ENCODE data around the gene FCF1.

DNA sequence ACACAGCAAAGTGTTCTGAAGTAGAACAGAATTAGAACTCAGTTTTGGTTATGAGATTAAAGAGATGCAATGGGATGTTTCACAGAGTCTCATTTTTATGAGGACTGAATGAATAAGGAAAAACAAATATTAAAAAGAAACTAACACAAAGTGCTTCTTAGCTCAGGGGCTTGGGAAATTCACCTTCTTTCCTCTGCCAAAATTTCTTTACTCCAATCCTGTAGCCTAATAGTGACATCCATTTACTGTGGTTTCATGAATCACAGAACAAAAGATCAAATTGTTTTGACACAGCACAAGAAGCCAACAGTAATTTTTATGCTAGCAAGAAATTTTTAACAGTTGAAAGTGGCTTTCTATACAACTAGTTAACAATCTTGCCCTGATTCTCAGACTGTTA is 37.7 kb upstream of the FCF1 start:
- TF ChIP-seq, protein P1, sequence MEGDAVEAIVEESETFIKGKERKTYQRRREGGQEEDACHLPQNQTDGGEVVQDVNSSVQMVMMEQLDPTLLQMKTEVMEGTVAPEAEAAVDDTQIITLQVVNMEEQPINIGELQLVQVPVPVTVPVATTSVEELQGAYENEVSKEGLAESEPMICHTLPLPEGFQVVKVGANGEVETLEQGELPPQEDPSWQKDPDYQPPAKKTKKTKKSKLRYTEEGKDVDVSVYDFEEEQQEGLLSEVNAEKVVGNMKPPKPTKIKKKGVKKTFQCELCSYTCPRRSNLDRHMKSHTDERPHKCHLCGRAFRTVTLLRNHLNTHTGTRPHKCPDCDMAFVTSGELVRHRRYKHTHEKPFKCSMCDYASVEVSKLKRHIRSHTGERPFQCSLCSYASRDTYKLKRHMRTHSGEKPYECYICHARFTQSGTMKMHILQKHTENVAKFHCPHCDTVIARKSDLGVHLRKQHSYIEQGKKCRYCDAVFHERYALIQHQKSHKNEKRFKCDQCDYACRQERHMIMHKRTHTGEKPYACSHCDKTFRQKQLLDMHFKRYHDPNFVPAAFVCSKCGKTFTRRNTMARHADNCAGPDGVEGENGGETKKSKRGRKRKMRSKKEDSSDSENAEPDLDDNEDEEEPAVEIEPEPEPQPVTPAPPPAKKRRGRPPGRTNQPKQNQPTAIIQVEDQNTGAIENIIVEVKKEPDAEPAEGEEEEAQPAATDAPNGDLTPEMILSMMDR (IDR thresholded peaks at IDR 0.05): no peak
- no peak for TF ChIP-seq POLR2A (IDR thresholded peaks at IDR 0.05)
